Immature natural killer cell (primary cell): ENCODE data around the gene INO80. TPM values are rescaled to one million over a fixed set of nuclear protein-coding genes. Genes with fewer than 3 reads are reported as not detected.
"Not testable (repeated sequence)": the region's sequence is repeated elsewhere in the genome, so short reads cannot be mapped to it uniquely, and the experiment has no call there.

Experiments used
- DNase-seq, 3 donors: peaks; one replicate each; pipeline ENCODE4 v3.0.0; 2022; ENCODE audit warnings: mixed read lengths in 1 of 3
- H3K27ac Mint-ChIP-seq, 6 donors: one replicate each; pipeline ENCODE4 v1.8.0; 2020; ENCODE audit warnings: mixed read lengths in 6 of 6, mild to moderate bottlenecking in 5 of 6, inconsistent platforms in 4 of 6, moderate library complexity in 3 of 6
- H3K27me3 Mint-ChIP-seq, 3 donors: one replicate each; pipeline ENCODE4 v1.8.0; 2020 to 2021; ENCODE audit warnings: low read depth in 3 of 3, mild to moderate bottlenecking in 3 of 3, mixed read lengths in 3 of 3, moderate library complexity in 3 of 3, inconsistent platforms in 1 of 3
- H3K36me3 Mint-ChIP-seq, 3 donors: one replicate each; pipeline ENCODE4 v1.8.0; 2020; ENCODE audit warnings: mixed read lengths in 3 of 3, inconsistent platforms in 2 of 3, mild to moderate bottlenecking in 2 of 3
- H3K4me1 Mint-ChIP-seq, 2 donors: one replicate each; pipeline ENCODE4 v1.8.0; 2020; ENCODE audit warnings: inconsistent platforms in 2 of 2, mild to moderate bottlenecking in 2 of 2, mixed read lengths in 2 of 2, moderate library complexity in 1 of 2
- H3K4me3 Mint-ChIP-seq, 5 donors: one replicate each; pipeline ENCODE4 v1.8.0; 2020; ENCODE audit warnings: mild to moderate bottlenecking in 5 of 5, mixed read lengths in 5 of 5, inconsistent platforms in 3 of 5, moderate library complexity in 3 of 5
- H3K9me3 Mint-ChIP-seq, 6 donors: one replicate each; pipeline ENCODE4 v1.8.0; 2020; ENCODE audit warnings: mild to moderate bottlenecking in 6 of 6, mixed read lengths in 6 of 6, inconsistent platforms in 4 of 6, moderate library complexity in 3 of 6
- polyA plus RNA-seq, 3 donors: library from polyadenylated mRNA; unstranded; fragments of 300-500 nt; fragmentation: Illumina TruSeq; gene quantifications; one replicate each; pipeline ENCODE4 v1.2.3, GENCODE V29; 2021

The INO80 gene, protein sequence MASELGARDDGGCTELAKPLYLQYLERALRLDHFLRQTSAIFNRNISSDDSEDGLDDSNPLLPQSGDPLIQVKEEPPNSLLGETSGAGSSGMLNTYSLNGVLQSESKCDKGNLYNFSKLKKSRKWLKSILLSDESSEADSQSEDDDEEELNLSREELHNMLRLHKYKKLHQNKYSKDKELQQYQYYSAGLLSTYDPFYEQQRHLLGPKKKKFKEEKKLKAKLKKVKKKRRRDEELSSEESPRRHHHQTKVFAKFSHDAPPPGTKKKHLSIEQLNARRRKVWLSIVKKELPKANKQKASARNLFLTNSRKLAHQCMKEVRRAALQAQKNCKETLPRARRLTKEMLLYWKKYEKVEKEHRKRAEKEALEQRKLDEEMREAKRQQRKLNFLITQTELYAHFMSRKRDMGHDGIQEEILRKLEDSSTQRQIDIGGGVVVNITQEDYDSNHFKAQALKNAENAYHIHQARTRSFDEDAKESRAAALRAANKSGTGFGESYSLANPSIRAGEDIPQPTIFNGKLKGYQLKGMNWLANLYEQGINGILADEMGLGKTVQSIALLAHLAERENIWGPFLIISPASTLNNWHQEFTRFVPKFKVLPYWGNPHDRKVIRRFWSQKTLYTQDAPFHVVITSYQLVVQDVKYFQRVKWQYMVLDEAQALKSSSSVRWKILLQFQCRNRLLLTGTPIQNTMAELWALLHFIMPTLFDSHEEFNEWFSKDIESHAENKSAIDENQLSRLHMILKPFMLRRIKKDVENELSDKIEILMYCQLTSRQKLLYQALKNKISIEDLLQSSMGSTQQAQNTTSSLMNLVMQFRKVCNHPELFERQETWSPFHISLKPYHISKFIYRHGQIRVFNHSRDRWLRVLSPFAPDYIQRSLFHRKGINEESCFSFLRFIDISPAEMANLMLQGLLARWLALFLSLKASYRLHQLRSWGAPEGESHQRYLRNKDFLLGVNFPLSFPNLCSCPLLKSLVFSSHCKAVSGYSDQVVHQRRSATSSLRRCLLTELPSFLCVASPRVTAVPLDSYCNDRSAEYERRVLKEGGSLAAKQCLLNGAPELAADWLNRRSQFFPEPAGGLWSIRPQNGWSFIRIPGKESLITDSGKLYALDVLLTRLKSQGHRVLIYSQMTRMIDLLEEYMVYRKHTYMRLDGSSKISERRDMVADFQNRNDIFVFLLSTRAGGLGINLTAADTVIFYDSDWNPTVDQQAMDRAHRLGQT (N-terminal part only)
- 1 to 10 TPM in 2 of 3 donors, under 1 TPM in 1; 0.50 to 5.4 (median 2.4) TPM for polyA plus RNA-seq

DNA sequence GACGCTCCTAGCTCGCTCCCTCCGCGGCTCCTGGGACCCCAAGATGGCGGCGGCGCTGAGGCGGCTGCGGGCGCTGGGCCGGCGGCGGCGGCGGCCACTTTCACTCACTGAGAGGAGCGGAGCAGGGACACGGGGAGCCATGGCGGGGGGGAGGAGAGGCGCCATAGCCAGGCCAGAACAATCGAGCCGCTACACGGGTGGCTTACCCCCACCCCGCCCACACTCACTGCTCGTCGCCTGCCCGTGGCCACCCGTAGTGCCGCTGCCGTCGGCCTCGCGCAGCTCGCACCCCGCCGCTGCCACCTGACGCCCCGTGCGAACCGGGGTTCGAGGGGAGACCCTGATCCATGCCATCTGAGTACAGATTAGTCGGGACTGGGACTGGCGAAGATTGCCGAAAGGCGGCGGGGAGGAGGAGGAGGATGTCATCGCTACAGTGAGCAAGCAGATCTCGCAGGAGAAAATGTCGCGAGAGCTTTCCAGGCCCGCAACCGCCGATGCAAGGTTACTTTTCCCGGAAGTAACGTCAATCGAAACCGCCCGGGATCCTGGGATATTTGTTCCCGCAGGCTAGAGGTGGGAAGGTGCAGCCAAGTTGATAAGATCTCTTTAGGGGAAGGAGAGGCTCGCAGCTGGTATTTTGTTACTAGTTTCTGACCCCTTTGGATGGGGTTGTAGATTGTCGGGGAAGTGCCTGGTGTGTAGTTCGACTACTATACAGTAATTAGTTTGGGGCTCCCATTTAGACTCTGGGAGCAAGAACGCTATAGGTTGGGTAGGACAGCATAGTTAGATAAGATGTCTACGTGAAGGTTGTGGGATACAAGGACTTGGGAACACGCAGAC is at the start of gene INO80:
TSS of gene INO80 (minus strand) at position 165 of the 846 bp plus-strand sequence. CDS start 19,970 bp downstream, outside the sequence.
- peaks cover 27 to 33% of the 10 kb centered on the region in 2 donors for H3K4me1 Mint-ChIP-seq
- H3K27ac Mint-ChIP-seq = peak within 1 kb of the TSS; percentile 95 to 100 (median 100)
- H3K9me3 Mint-ChIP-seq = peaks cover 0 to 2% (median 0%) of the 10 kb centered on the region in 6 donors
- H3K36me3 Mint-ChIP-seq = peaks cover 0 to 4% (median 0%) of the 10 kb centered on the region in 3 donors
- H3K4me3 Mint-ChIP-seq = peak within 1 kb of the TSS; percentile 92 to 99 (median 98)
- H3K27me3 Mint-ChIP-seq = peaks cover 5 to 19% (median 14%) of the 10 kb centered on the region in 3 donors
- peak; percentile 96 to 97 (median 97) for DNase-seq

DNA sequence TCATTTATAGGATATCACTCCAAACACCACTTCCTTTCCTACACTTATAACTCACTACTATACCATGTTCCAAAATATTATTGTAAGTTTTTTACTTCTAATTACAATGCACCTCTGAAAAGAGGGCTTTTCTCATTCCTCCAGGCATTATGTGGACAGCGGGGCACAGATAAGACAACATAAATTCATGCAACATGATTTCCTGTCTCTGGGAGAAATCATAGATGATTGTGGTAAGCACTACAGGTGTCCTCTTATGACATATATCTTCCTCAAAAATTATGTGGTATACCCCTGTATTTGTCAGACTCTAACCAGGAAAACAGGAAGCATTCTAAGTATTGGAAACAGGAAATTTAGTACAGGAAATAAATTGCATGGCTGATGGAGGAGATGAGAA is 45.7 kb upstream of the INO80 start:
- DNase-seq = no peak
- Mint-ChIP-seq H3K9me3 (no peaks in the 10 kb centered on the region), H3K4me3 (no peak overlapping the region), H3K27me3 (peaks cover 0 to 6% (median 4%) of the 10 kb centered on the region in 3 donors), H3K4me1 (no peaks in the 10 kb centered on the region), H3K27ac (no peak overlapping the region), H3K36me3 (no peaks in the 10 kb centered on the region)

DNA sequence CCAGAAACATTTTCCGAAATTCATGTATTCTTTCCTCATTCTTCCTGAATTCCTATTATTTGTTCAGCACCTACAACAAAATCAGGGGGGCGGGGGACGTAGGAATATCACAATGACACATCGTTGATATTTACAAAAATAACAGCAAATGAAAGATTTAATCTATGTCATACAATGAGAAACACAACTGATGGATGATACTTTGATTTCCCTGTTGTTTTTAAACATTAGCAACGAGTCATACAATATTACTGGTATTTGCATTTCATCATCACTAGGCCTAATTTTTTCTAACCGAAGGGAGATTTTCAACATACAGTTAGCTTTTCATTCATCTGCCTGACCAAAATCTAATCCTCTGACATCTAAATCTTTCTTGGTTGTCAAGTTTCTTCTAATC is 45.3 kb upstream of the INO80 start:
- H3K27ac Mint-ChIP-seq = no peak overlapping the region
- H3K36me3 Mint-ChIP-seq = no peaks in the 10 kb centered on the region
- peaks cover 0 to 6% (median 3%) of the 10 kb centered on the region in 3 donors for H3K27me3 Mint-ChIP-seq
- DNase-seq = no peak
- H3K4me1 Mint-ChIP-seq = no peaks in the 10 kb centered on the region
- H3K4me3 Mint-ChIP-seq = no peak overlapping the region
- no peaks in the 10 kb centered on the region for H3K9me3 Mint-ChIP-seq

DNA sequence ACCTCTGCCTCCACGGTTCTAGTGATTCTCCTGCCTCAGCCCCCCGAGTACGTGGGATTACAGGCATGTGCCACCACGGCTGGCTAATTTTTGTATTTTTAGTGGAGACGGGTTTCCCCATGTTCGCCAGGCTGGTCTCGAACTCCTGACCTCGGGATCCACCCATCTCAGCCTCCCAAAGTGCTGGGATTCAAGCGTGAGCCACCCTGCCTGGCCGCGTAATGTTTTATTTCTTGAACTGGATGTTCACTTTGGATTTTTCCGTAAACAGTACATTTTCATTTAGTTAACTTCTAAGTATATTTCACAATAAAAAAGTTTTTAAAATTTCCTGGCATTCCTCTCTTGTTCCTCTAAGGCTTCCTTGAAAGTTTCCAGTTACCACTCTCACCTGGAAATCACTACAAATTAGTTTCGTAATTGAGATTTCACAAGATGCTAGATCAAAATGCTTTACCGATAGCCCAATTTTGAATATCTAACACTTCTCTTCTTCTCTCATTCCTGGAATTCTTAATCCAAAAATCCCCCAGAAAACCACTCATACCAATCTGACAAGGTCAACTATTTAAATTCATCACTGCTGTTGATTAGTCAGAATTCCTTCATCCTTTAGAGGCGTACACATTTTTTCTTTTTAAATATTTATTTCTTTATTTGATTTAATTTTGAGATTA is 44.7 kb upstream of the INO80 start:
- H3K9me3 Mint-ChIP-seq = no peaks in the 10 kb centered on the region
- peaks cover 0 to 4% (median 3%) of the 10 kb centered on the region in 3 donors for H3K27me3 Mint-ChIP-seq
- no peak overlapping the region for H3K4me3 Mint-ChIP-seq
- no peak overlapping the region for H3K27ac Mint-ChIP-seq
- H3K4me1 Mint-ChIP-seq = no peaks in the 10 kb centered on the region
- DNase-seq = no peak
- H3K36me3 Mint-ChIP-seq = no peaks in the 10 kb centered on the region

DNA sequence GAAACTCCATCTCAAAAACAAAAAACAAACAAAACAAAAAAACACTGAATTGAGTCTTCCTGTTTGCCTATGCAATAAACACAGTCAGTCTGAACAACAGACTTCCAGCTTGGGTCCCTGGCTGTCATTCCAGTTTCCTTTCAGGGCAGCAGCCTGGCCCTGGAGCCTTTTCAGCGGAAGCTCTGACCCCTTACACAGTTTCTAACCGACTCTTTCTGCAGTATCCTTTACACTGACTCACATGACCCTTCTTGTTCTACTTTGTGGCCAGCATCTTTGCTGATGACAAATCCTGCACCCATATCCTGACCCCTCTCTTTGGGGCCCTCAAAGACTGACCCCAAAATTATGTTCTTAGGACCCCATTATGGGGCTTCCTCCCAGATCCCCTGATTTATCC is 38.3 kb upstream of the INO80 start:
- Mint-ChIP-seq H3K27me3 (peaks cover 2 to 4% (median 3%) of the 10 kb centered on the region in 3 donors), H3K4me3 (no peak overlapping the region), H3K36me3 (no peaks in the 10 kb centered on the region), H3K4me1 (no peaks in the 10 kb centered on the region), H3K9me3 (no peaks in the 10 kb centered on the region), H3K27ac (no peak overlapping the region)
- DNase-seq = no peak

DNA sequence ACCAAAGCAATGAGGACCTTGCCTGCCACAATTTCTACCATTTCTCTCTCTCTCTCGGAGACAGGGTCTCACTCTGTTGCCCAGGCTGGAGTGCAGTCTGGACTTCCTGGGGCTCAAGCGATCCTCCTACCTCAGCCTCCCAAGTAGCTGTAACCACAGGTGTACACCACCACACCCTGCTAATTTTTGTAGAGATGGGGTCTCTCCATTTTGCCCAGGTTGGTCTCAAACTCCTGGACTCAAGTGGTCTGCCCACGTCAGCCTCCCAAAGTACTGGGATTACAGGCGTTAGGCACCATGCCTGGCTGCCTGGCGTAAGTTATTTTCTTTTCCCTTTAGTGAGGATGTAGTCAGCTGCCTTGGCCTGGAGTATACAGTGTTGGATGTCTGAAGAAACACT is 37.7 kb upstream of the INO80 start:
- H3K27ac Mint-ChIP-seq = no peak overlapping the region
- H3K9me3 Mint-ChIP-seq = no peaks in the 10 kb centered on the region

DNA sequence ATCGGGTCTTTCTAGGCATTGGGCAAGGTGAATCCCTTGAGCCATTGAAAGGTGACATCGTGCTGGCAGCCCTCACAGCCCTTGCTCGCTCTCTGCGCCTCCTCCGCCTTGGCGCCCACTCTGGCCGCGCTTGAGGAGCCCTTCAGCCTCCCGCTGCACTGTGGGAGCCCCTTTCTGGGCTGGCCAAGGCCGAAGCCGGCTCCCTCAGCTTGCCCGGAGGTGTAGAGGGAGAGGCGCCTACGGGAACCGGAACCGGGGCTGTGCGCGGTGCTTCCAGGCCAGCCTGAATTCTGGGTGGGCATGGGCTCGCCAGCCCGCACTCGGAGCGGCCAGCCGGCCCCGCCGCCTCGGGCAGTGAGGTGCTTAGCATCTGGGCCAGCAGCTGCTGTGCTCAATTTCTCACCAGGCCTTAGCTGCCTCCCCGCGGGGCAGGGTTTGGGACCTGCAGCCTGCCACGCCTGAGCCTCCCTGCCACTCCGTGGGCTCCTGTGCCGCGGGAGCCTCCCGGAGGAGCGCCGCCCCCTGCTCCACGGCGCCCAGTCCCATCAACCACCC is 35.4 kb upstream of the INO80 start:
- Mint-ChIP-seq H3K4me1 (no peaks in the 10 kb centered on the region), H3K36me3 (no peaks in the 10 kb centered on the region), H3K27ac (no peak overlapping the region), H3K27me3 (peaks cover 2 to 4% (median 3%) of the 10 kb centered on the region in 3 donors), H3K9me3 (no peaks in the 10 kb centered on the region), H3K4me3 (no peak overlapping the region)
- DNase-seq = no peak

More for the DNA sequence above, 37.7 kb upstream of the INO80 start:
- peaks cover 2 to 4% (median 3%) of the 10 kb centered on the region in 3 donors for H3K27me3 Mint-ChIP-seq
- no peaks in the 10 kb centered on the region for H3K36me3 Mint-ChIP-seq
- H3K4me1 Mint-ChIP-seq = no peaks in the 10 kb centered on the region
- H3K4me3 Mint-ChIP-seq = no peak overlapping the region
- DNase-seq = no peak

DNA sequence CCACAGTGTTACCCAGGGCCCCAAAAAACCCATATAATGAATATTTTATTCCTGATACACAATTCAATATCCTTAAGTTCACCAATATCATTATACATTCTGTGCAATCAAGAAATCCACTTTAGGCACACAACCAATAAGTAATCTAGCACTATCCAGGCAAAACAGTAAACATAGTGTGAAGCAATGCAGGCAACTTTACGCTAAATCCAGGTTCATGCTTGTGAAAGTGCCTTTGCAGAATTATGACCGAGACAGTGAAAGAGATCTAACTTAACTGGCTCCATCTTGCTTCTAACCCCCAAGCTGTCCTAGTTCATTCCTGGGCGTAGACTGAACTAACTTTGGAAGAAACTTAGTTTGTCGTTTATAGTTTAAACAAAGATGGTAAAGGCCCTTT is 34.2 kb upstream of the INO80 start:
- Mint-ChIP-seq H3K4me1 (no peaks in the 10 kb centered on the region), H3K36me3 (no peaks in the 10 kb centered on the region), H3K9me3 (no peaks in the 10 kb centered on the region), H3K4me3 (no peak overlapping the region), H3K27me3 (peaks cover 2 to 4% (median 3%) of the 10 kb centered on the region in 3 donors), H3K27ac (no peak overlapping the region)
- no peak for DNase-seq

DNA sequence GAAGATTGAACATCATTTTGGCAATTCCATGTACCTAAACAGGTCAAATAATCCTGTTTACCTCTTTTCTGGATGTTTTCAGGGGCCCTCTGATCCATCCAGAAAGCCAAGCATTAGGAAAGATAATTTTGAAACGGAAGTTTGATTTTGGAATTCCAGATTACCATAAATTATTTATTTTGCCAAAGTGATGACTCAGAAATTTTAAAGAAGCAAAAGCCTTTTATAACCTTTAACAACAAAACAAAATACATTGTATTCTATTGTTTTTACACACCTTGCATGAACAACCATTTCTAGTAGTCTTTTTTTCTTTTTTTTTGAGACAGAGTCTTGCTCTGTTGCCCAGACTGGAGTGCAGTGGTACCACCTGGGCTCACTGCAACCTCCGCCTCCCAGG is 32.0 kb upstream of the INO80 start:
- DNase-seq = no peak
- H3K27ac Mint-ChIP-seq = no peak overlapping the region
- peaks cover 0 to 3% (median 2%) of the 10 kb centered on the region in 3 donors for H3K27me3 Mint-ChIP-seq
- no peaks in the 10 kb centered on the region for H3K4me1 Mint-ChIP-seq
- H3K9me3 Mint-ChIP-seq = no peaks in the 10 kb centered on the region
- no peak overlapping the region for H3K4me3 Mint-ChIP-seq
- no peaks in the 10 kb centered on the region for H3K36me3 Mint-ChIP-seq

DNA sequence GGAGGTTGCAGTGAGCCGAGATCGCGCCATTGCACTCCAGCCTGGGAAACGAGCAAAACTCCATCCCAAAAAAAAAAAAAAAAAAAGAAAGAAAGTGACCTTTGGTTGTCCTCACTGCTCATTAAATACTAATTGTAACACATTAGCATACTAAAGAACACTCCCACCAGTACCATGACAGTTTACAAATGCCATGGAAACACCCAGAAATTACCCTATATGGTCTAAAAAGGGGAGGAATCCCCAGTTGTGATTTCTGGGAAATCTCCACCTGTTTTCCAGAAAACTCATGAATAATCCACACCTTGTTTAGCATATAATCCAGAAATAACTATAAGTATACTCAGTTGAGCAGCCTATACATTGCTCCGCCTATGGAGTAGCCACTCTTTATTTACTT is 23.5 kb upstream of the INO80 start:
- no peaks in the 10 kb centered on the region for H3K4me1 Mint-ChIP-seq
- H3K27me3 Mint-ChIP-seq = no peaks in the 10 kb centered on the region
- H3K9me3 Mint-ChIP-seq = no peaks in the 10 kb centered on the region
- DNase-seq = no peak
- no peak overlapping the region for H3K27ac Mint-ChIP-seq
- H3K36me3 Mint-ChIP-seq = no peaks in the 10 kb centered on the region
- H3K4me3 Mint-ChIP-seq = no peak overlapping the region

DNA sequence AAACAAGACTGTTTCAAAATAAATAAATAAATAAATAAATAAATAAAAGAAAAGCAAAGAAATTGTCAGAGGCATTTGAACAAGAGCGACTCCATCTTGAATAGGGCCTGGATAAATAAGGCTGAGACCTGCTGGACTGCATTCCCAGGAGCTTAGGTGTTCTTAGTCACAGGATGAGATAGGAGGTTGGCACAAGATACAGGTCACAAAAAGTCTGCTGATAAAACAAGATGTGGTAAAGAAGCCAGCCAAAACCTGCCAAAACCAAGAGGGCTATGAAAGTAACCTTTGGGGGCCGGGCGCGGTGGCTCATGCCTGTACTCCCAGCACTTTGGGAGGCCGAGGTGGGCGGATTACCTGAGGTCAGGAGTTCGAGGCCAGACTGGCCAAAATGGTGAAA is 23.0 kb upstream of the INO80 start:
- H3K4me1 Mint-ChIP-seq, H3K27ac Mint-ChIP-seq, DNase-seq, H3K36me3 Mint-ChIP-seq, H3K27me3 Mint-ChIP-seq, H3K9me3 Mint-ChIP-seq, H3K4me3 Mint-ChIP-seq: not testable (repeated sequence)

DNA sequence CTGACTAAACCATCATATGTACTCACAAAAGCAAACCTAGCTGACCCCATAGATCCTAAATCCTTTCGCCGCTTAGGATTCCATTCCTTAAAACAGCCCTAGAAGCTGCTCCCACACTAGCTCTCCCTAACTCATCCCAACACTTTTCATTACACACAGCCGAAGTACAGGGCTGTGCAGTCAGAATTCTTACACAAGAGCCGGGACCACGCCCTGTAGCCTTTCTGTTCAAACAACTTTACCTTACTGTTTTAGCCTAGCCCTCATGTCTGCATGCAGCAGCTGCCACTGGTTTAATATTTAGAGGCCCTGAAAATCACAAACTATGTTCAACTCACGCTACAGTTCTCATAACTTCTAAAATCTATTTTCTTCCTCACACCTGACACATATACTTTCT is 19.5 kb upstream of the INO80 start:
- not testable (repeated sequence) for H3K4me1 Mint-ChIP-seq, H3K27ac Mint-ChIP-seq

More for the DNA sequence above, 19.5 kb upstream of the INO80 start:
- not testable (repeated sequence) for H3K4me3 Mint-ChIP-seq, H3K27me3 Mint-ChIP-seq, H3K9me3 Mint-ChIP-seq, H3K36me3 Mint-ChIP-seq, DNase-seq
